Duodenal mucosa (tissue), 2 donors: ENCODE results near the gene PLEKHA8.

Experiments
- H3K27ac ChIP-seq: one replicate; pipeline ENCODE4 v1.7.0; 2013; ENCODE audit warnings: low read depth, low read length
- H3K27me3 ChIP-seq, 2 donors: one replicate each; pipeline ENCODE4 v1.7.0; 2013; ENCODE audit warnings: low read length in 2 of 2, control low read depth in 1 of 2; ENCODE audit not compliant: insufficient read depth in 2 of 2, control insufficient read depth in 1 of 2
- H3K36me3 ChIP-seq, 2 donors: one replicate each; pipeline ENCODE4 v1.7.0; 2013; ENCODE audit warnings: low read length in 2 of 2, control low read depth in 1 of 2; ENCODE audit not compliant: insufficient read depth in 2 of 2, control insufficient read depth in 1 of 2
- H3K4me1 ChIP-seq, 2 donors: one replicate each; pipeline ENCODE4 v1.7.0; 2013; ENCODE audit warnings: low read length in 2 of 2, control low read depth in 1 of 2; ENCODE audit not compliant: insufficient read depth in 2 of 2, control insufficient read depth in 1 of 2
- H3K4me3 ChIP-seq, 2 donors: one replicate each; pipeline ENCODE4 v1.7.0; 2013; ENCODE audit warnings: low read length in 2 of 2, low read depth in 1 of 2
- H3K9ac ChIP-seq, 2 donors: one replicate each; pipeline ENCODE4 v1.7.0; 2013; ENCODE audit warnings: low read length in 2 of 2, low read depth in 1 of 2
- H3K9me3 ChIP-seq, 2 donors: one replicate each; pipeline ENCODE4 v1.7.0; 2013; ENCODE audit warnings: low read length in 2 of 2, control low read depth in 1 of 2; ENCODE audit not compliant: control insufficient read depth in 1 of 2

The PLEKHA8 gene

DNA sequence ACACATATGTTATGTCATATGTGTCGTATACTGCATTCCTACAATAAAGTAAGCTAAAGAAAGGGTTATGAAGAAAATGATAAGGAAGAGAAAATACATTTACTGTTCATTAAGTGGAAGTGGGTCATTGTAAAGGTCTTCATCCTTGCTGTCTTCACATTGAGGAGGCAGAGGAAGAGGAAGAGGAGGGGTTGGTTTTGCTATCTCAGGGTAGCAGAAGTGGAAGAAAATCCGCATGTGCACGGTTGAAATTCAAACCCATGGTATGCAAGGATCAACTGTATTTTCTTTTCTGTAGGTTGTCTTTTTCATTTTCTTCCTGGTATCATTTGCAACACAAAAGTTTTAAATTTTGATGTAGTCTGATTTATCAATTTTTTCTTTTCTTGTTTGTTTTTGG, 6.3 kb downstream of the PLEKHA8 start:
- no peaks in the 10 kb centered on the region for H3K27me3 ChIP-seq
- no peak overlapping the region for H3K9ac ChIP-seq

DNA sequence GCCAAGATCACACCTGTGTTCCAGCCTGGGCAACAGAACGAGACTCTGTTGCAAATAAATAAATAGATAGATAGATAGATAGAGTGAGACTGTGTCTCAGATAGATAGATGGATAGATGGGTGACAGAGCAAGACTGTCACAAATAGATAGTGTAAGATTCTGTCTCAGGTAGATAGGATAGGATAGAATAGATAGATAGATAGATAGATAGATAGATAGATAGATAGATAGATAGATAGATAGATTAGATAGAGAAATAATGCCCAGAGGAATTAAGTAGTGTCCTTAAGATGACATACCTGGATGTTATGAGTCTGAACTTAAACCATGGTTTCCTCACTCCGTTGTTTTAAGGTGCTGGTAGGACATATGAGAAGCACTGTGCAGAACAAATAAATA, 8.0 kb downstream of the PLEKHA8 start:
- Histone ChIP-seq H3K36me3 (no peaks in the 10 kb centered on the region), H3K27me3 (no peaks in the 10 kb centered on the region), H3K27ac (no peak overlapping the region), H3K4me1 (peaks cover 4 to 6% of the 10 kb centered on the region in 2 donors), H3K4me3 (no peak overlapping the region), H3K9ac (no peak overlapping the region), H3K9me3 (no peaks in the 10 kb centered on the region)

More for the DNA sequence above, 6.3 kb downstream of the PLEKHA8 start:
- Histone ChIP-seq H3K4me3 (no peak overlapping the region), H3K27ac (no peak overlapping the region), H3K9me3 (no peaks in the 10 kb centered on the region), H3K36me3 (no peaks in the 10 kb centered on the region), H3K4me1 (peaks cover 15 to 16% of the 10 kb centered on the region in 2 donors)

DNA sequence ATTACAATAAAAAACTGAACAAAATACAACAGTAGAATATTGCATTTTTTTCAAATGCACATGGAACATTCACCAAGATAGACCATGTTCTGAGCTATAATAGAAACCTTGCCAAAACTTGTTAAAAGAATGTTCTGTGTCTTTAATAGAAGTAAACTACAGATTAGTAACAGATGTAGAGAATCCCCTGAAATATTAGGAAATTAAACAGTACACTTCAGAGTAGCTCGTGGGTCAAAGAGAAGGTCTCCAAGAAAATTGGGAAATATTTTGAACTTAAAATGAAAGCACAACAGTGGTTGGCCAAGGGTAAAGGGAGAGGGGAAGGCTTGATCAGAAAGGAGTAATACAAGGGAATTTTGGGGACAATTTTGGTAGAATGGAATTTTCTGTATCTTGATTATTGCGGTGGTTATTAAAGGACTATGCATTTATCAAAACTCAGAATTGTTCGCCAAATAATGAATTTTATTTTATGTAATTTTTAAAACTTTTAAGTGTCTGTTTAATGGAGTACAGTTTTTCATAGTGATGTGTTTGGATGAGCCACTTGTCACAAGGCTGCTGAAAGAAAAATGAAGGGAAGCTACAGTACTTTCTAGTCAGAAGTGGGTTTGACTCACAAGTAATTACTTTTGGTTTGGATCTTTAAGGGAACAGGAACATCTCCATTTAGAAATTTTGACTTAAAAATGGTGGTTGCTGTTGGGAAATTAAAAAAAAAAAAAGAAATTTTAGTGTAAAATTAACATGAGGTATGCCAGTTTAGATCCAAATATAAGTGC, 10.2 kb downstream of the PLEKHA8 start:
- H3K9ac ChIP-seq: no peak overlapping the region
- no peaks in the 10 kb centered on the region for H3K9me3 ChIP-seq
- H3K36me3 ChIP-seq: no peaks in the 10 kb centered on the region
- no peak overlapping the region for H3K4me3 ChIP-seq
- H3K27ac ChIP-seq: no peak overlapping the region
- H3K4me1 ChIP-seq: peaks cover 4 to 10% of the 10 kb centered on the region in 2 donors
- H3K27me3 ChIP-seq: no peaks in the 10 kb centered on the region

DNA sequence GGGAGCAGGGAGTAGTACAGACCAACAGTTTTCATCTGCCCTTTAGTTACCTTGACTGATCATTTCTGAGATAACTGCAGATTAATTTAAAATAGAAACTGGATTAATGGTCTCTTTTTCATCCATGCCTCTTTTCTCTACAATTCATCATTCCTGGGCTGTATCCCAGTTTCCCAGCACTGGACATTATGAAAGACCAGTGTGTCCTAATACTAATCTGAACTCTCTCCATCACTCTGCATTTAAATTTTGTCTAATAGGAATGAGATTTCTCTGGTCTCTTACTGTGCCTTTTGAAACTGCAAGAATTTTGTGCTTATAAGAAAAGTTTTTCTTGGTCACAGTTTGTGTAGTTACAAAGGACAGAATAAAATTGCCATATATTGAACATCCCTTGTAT, 12.7 kb downstream of the PLEKHA8 start:
- Histone ChIP-seq H3K4me1 (peaks cover 0 to 4% of the 10 kb centered on the region in 2 donors), H3K4me3 (no peak overlapping the region), H3K9ac (no peak overlapping the region), H3K9me3 (no peaks in the 10 kb centered on the region), H3K36me3 (peaks cover 0 to 8% of the 10 kb centered on the region in 2 donors), H3K27me3 (no peaks in the 10 kb centered on the region), H3K27ac (no peak overlapping the region)

DNA sequence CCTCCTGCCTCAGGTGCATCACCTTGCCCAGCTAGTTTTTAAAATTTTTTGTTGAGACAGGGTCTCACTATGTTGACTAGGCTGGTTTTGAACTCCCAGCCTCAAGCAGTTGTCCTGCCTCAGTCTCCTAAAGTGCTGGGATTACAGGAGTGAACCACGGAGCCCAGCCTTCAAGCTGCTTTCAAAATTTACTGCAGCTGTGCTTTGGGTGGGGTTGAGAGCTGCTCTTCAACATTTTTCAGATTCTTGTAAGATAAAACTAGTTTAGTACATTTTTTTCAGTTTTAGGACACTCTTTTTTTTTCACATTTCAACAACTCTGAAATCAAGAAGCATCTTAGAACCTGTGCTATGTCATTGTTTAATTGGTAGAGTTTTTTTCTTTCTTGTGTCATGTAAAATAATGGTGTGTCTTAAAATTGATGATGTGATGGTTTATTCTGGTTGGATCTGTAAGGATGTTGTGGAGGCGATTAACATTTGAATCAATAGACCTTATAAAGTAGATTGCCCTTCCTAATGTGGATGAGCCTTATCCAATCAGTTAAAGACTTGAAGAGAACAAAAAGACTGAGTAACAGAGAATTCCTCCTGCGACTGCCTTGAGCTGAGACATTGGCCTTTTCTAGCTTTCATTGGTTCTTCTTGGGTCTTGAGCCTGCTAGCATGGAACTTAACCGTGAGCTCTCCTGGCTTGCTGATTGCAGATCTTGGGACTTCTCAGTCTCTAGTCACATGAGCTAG, 13.5 kb downstream of the PLEKHA8 start:
- H3K9me3 ChIP-seq: no peaks in the 10 kb centered on the region
- no peak overlapping the region for H3K9ac ChIP-seq
- H3K36me3 ChIP-seq: peaks cover 5 to 15% of the 10 kb centered on the region in 2 donors
- no peaks in the 10 kb centered on the region for H3K27me3 ChIP-seq
- H3K4me1 ChIP-seq: peaks cover 0 to 4% of the 10 kb centered on the region in 2 donors
- H3K27ac ChIP-seq: no peak overlapping the region
- no peak overlapping the region for H3K4me3 ChIP-seq

DNA sequence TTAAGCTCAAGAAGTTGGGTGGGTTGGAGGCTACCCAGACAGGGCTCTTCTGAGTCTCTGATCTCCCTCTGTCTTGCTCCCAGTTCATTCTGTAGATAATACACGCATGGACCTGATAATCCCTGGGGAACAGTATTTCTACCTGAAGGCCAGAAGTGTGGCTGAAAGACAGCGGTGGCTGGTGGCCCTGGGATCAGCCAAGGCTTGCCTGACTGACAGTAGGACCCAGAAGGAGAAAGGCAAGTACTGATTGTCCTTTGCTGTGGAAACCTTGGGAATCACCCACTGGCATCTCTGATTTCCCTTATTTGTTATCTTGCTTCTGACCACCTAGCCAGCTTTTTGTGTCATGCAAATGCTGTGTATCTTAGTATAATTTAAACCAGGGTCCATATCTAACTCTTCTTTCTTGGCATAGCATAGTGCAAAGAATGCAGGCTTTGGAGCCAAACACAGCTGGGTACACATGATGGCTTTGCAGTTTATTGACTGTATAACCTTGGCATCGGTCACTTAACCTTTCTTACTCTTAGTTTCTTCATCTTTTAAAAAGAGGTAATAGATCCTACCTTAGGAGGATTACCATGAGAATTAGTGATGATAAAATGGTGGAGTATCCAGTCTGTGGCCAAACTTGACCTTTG, 18.0 kb downstream of the PLEKHA8 start:
- Histone ChIP-seq H3K4me3 (no peak overlapping the region), H3K27me3 (no peaks in the 10 kb centered on the region), H3K27ac (no peak overlapping the region), H3K4me1 (peaks cover 0 to 4% of the 10 kb centered on the region in 2 donors), H3K9ac (no peak overlapping the region), H3K9me3 (no peaks in the 10 kb centered on the region), H3K36me3 (peaks cover 12 to 39% of the 10 kb centered on the region in 2 donors)

DNA sequence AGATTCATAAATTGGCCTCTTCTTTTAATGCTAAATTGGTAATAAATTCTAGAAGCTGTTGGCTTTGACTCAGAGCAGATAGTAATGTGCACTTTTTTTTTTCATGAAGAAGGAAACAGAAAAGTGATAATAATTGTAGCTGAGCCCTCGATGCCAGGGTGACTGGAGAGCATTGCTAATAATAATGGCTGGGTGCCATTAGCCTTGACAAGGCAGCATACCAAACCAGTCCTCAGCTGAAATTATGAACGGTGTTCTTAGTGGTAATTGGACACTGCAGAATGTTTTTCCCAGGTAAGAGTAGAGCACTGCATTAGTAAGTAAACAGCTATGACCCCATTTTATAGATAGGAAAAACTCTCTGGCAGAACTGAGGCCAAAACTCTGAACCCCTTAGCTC, 18.9 kb downstream of the PLEKHA8 start:
- Histone ChIP-seq H3K9ac (no peak overlapping the region), H3K4me3 (no peak overlapping the region), H3K4me1 (peaks cover 0 to 4% of the 10 kb centered on the region in 2 donors), H3K9me3 (no peaks in the 10 kb centered on the region), H3K36me3 (peaks cover 12 to 42% of the 10 kb centered on the region in 2 donors), H3K27me3 (no peaks in the 10 kb centered on the region), H3K27ac (no peak overlapping the region)

DNA sequence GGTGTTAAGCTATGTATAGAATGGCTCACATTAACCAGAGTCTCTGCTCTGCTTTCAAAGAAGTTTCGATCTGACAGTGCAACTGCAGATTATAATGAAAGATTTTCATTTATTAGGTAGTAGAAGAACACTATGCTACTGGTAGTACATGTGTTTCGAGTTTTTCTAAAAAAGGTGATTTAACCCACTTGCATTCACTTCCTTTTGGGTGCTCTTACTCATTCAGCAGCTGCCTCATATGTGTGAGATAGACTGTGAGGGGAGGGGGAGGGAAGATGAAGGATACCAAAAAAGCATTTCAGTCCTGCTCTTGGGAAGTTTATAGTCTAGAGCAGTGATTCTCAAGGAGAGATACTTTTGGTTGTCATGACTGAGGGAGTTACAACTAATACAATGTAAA, 20.4 kb downstream of the PLEKHA8 start:
- Histone ChIP-seq H3K4me3 (no peak overlapping the region), H3K9me3 (no peaks in the 10 kb centered on the region), H3K4me1 (no peaks in the 10 kb centered on the region), H3K27me3 (no peaks in the 10 kb centered on the region), H3K36me3 (peaks cover 12 to 52% of the 10 kb centered on the region in 2 donors), H3K9ac (no peak overlapping the region), H3K27ac (no peak overlapping the region)

DNA sequence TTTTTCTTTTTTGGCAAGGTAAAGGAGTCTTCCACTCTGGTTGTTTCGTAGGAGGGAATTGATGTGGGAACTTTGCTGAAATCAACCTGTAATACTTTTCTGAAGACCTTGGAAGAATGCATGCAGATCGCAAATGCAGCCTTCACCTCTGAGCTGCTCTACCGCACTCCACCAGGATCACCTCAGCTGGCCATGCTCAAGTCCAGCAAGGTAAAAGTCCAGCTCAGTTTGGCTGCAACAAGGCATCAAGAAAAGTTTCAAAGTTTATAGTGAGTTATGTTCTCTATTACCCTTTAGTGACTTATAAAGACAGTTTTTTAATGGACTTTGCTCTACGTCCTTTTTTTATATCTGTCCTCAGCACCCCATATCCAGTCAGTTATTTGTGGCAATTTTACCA, 21.0 kb downstream of the PLEKHA8 start:
- H3K36me3 ChIP-seq: peaks cover 12 to 58% of the 10 kb centered on the region in 2 donors
- H3K9ac ChIP-seq: no peak overlapping the region
- H3K4me3 ChIP-seq: no peak overlapping the region
- no peak overlapping the region for H3K27ac ChIP-seq
- H3K4me1 ChIP-seq: no peaks in the 10 kb centered on the region
- H3K9me3 ChIP-seq: no peaks in the 10 kb centered on the region
- H3K27me3 ChIP-seq: no peaks in the 10 kb centered on the region

DNA sequence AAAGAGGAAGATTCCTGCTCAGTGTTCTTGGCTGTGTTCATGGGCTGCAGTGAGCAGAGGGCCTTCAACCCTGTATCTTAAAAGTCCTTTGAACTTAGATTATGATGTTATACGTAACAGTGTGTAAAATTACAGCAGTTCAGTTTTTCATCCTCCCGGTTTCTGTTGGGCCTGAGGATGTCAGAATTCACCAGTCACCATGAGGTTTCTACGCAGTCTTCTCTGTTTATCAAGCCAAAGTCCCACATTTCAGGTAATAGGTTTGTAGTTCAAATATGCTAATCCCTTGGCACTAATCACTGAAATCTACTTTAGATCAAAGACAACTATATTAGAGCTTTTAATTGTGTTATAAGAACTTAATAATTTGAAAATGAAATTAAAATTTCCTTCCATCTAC, 24.9 kb downstream of the PLEKHA8 start:
- Histone ChIP-seq H3K36me3 (peaks cover 11 to 48% of the 10 kb centered on the region in 2 donors), H3K9ac (no peak overlapping the region), H3K27ac (no peak overlapping the region), H3K4me3 (no peak overlapping the region), H3K9me3 (no peaks in the 10 kb centered on the region), H3K27me3 (no peaks in the 10 kb centered on the region), H3K4me1 (no peaks in the 10 kb centered on the region)
